ENCODE data around the gene EHD4.

The EHD4 gene

DNA sequence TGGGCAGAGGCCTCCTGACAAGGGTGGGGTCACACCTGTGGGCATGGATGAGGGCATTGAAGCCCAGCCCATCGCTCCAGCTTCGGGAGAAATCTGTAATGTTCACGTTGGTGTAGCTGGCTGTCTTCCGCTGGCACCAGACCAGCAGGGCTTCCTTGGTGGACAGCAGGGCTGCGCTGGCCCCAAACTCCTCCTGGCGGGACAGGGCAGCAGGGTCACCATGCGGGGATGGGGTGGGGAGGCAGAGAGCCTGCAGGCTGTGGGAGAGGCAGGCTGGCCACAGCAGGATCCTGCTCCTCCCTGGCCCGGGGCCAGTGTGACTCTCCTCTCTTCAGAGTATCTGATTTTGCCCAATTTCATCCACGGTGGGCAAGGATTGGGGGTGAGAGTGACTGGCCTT is 84.5 kb downstream of the EHD4 start:
- no peak overlapping the region for H2AFZ ChIP-seq (ENCODE audit: low read length)
- no peaks in the 10 kb centered on the region for H3K27me3 ChIP-seq (ENCODE audit: insufficient read depth, low read length, poor library complexity, severe bottlenecking)
- no peak overlapping the region for H3K4me3 ChIP-seq (ENCODE audit: low read length, poor library complexity, severe bottlenecking)
- H3F3A ChIP-seq (ENCODE audit: low read depth) = no peaks in the 10 kb centered on the region
- no peak overlapping the region for H3K4me2 ChIP-seq (ENCODE audit: low read depth, low read length, poor library complexity, severe bottlenecking)
- H3K9me2 ChIP-seq (replicated peaks; ENCODE audit: low read depth, low read length) = no peaks in the 10 kb centered on the region
- TF ChIP-seq EZH2phosphoT487 (IDR thresholded peaks at IDR 0.05; ENCODE audit: borderline replicate concordance) = no peak
- TF ChIP-seq, protein P1, sequence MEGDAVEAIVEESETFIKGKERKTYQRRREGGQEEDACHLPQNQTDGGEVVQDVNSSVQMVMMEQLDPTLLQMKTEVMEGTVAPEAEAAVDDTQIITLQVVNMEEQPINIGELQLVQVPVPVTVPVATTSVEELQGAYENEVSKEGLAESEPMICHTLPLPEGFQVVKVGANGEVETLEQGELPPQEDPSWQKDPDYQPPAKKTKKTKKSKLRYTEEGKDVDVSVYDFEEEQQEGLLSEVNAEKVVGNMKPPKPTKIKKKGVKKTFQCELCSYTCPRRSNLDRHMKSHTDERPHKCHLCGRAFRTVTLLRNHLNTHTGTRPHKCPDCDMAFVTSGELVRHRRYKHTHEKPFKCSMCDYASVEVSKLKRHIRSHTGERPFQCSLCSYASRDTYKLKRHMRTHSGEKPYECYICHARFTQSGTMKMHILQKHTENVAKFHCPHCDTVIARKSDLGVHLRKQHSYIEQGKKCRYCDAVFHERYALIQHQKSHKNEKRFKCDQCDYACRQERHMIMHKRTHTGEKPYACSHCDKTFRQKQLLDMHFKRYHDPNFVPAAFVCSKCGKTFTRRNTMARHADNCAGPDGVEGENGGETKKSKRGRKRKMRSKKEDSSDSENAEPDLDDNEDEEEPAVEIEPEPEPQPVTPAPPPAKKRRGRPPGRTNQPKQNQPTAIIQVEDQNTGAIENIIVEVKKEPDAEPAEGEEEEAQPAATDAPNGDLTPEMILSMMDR (conservative IDR thresholded peaks at IDR 0.05; ENCODE audit: low read length) = no peak
- H3K9me3 ChIP-seq (ENCODE audit: insufficient read depth, low read depth, low read length) = no peaks in the 10 kb centered on the region
- no peak overlapping the region for H3K9ac ChIP-seq (ENCODE audit: low read depth, low read length, poor library complexity, severe bottlenecking)
- peaks cover 14% of the 10 kb centered on the region for H3K4me1 ChIP-seq (ENCODE audit: insufficient read depth, low read length, poor library complexity, severe bottlenecking)
- no peaks in the 10 kb centered on the region for H4K20me1 ChIP-seq (ENCODE audit: insufficient read depth, low read length, poor library complexity, severe bottlenecking)
- H3K36me3 ChIP-seq (ENCODE audit: insufficient read depth, low read length) = no peaks in the 10 kb centered on the region
- no peaks in the 10 kb centered on the region for H3K79me2 ChIP-seq (ENCODE audit: insufficient read depth, low read length)

DNA sequence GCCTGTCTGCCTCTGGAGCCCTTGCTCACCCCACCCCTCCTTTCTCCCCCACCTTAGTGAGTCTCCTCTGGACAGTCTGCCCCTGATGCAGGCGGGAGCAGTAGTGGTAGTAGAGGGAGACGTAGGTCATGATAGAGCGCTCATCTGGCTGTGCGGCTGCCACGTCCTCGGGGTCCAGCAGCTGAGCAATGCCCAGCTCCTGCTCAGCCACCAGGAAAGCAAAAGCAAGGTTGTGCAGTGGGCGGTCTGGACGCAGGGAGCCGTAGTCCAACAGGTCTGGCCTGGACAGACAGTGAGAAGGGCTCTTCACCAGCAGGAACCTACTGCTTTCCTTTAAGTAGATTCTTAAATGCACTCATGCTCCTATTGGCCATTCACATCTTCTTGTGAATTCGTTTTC is 85.2 kb downstream of the EHD4 start:
- H3K36me3 ChIP-seq (ENCODE audit: insufficient read depth, low read length) = no peaks in the 10 kb centered on the region
- no peaks in the 10 kb centered on the region for H3K27me3 ChIP-seq (ENCODE audit: insufficient read depth, low read length, poor library complexity, severe bottlenecking)
- H3K4me1 ChIP-seq (ENCODE audit: insufficient read depth, low read length, poor library complexity, severe bottlenecking) = peaks cover 16% of the 10 kb centered on the region
- no peak overlapping the region for H2AFZ ChIP-seq (ENCODE audit: low read length)
- no peak for TF ChIP-seq EZH2phosphoT487 (IDR thresholded peaks at IDR 0.05; ENCODE audit: borderline replicate concordance)
- TF ChIP-seq, protein P1 (conservative IDR thresholded peaks at IDR 0.05; ENCODE audit: low read length) = no peak
- no peaks in the 10 kb centered on the region for H3K79me2 ChIP-seq (ENCODE audit: insufficient read depth, low read length)
- no peak overlapping the region for H3K9ac ChIP-seq (ENCODE audit: low read depth, low read length, poor library complexity, severe bottlenecking)
- no peaks in the 10 kb centered on the region for H4K20me1 ChIP-seq (ENCODE audit: insufficient read depth, low read length, poor library complexity, severe bottlenecking)
- no peak overlapping the region for H3K4me3 ChIP-seq (ENCODE audit: low read length, poor library complexity, severe bottlenecking)
- H3F3A ChIP-seq (ENCODE audit: low read depth) = no peaks in the 10 kb centered on the region
- no peaks in the 10 kb centered on the region for H3K9me3 ChIP-seq (ENCODE audit: insufficient read depth, low read depth, low read length)
- H3K4me2 ChIP-seq (ENCODE audit: low read depth, low read length, poor library complexity, severe bottlenecking) = no peak overlapping the region
- no peaks in the 10 kb centered on the region for H3K9me2 ChIP-seq (replicated peaks; ENCODE audit: low read depth, low read length)

DNA sequence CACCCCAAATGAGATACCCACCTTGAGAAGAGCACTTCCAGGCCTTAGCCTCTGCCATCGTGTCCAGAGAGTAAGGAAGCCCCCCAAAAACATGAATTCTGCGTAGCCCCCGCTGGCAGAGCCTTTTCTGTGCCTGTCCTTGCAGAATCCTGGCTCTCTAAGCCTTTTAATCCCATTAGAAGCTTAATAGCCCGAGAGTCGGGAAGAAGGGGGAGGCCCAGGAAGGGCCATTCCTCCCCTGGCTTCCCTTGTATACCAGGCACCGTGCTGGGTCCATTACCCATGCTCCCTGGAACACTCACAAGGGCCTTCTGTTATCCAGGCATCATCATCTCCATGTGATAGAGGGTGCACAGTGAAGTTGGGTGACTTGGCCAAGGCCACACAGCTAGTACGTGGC is 85.6 kb downstream of the EHD4 start:
- no peak overlapping the region for H3K4me3 ChIP-seq (ENCODE audit: low read length, poor library complexity, severe bottlenecking)
- no peaks in the 10 kb centered on the region for H3K9me3 ChIP-seq (ENCODE audit: insufficient read depth, low read depth, low read length)
- no peaks in the 10 kb centered on the region for H3K27me3 ChIP-seq (ENCODE audit: insufficient read depth, low read length, poor library complexity, severe bottlenecking)
- TF ChIP-seq, protein P1 (conservative IDR thresholded peaks at IDR 0.05; ENCODE audit: low read length) = no peak
- TF ChIP-seq EZH2phosphoT487 (IDR thresholded peaks at IDR 0.05; ENCODE audit: borderline replicate concordance) = no peak
- no peaks in the 10 kb centered on the region for H3K9me2 ChIP-seq (replicated peaks; ENCODE audit: low read depth, low read length)
- H3K9ac ChIP-seq (ENCODE audit: low read depth, low read length, poor library complexity, severe bottlenecking) = no peak overlapping the region
- H3K4me1 ChIP-seq (ENCODE audit: insufficient read depth, low read length, poor library complexity, severe bottlenecking) = peaks cover 16% of the 10 kb centered on the region
- no peaks in the 10 kb centered on the region for H4K20me1 ChIP-seq (ENCODE audit: insufficient read depth, low read length, poor library complexity, severe bottlenecking)
- H3K36me3 ChIP-seq (ENCODE audit: insufficient read depth, low read length) = no peaks in the 10 kb centered on the region
- no peak overlapping the region for H2AFZ ChIP-seq (ENCODE audit: low read length)
- H3K4me2 ChIP-seq (ENCODE audit: low read depth, low read length, poor library complexity, severe bottlenecking) = no peak overlapping the region
- H3K79me2 ChIP-seq (ENCODE audit: insufficient read depth, low read length) = no peaks in the 10 kb centered on the region
- no peaks in the 10 kb centered on the region for H3F3A ChIP-seq (ENCODE audit: low read depth)

Measured in Loucy (cell line).